Smooth muscle cell (in vitro differentiated cells): ENCODE results near the gene TCF7L2. TPM values are rescaled to one million over a fixed set of nuclear protein-coding genes. Genes with fewer than 3 reads are reported as not detected.

Experiments used
- DNase-seq: peaks from one replicate; lab custom pipeline; 2025; ENCODE audit not compliant: unreplicated experiment; lab: John Stamatoyannopoulos, UW
- H2AFZ ChIP-seq: fragments of 200-600 bp; sonication (generic); 2 replicates; pipeline ENCODE4 v1.6.0; 2016; ENCODE audit warnings: antibody characterized with exemption, low read depth, mild to moderate bottlenecking
- H3F3A ChIP-seq: fragments of 200-600 bp; sonication (generic); 2 replicates; pipeline ENCODE4 v1.6.0; 2017; ENCODE audit warnings: antibody characterized with exemption, low read depth
- H3K27ac ChIP-seq: fragments of 200-600 bp; sonication (generic); 2 replicates; pipeline ENCODE4 v1.5.1; 2016; ENCODE audit warnings: low read depth, mild to moderate bottlenecking
- H3K27me3 ChIP-seq: fragments of 200-600 bp; sonication (generic); 2 replicates; pipeline ENCODE4 v1.6.1; 2016; ENCODE audit warnings: low read depth, mild to moderate bottlenecking
- H3K36me3 ChIP-seq: fragments of 200-600 bp; sonication (generic); 2 replicates; pipeline ENCODE4 v1.5.1; 2016; ENCODE audit warnings: low read depth
- H3K4me1 ChIP-seq: fragments of 200-600 bp; sonication (generic); 2 replicates; pipeline ENCODE4 v1.5.1; 2016; ENCODE audit warnings: low read depth
- H3K4me2 ChIP-seq: fragments of 200-600 bp; sonication (generic); 2 replicates; pipeline ENCODE4 v1.6.0; 2016; ENCODE audit warnings: mild to moderate bottlenecking
- H3K4me3 ChIP-seq: fragments of 200-600 bp; sonication (generic); 2 replicates; pipeline ENCODE4 v1.5.1; 2016; ENCODE audit warnings: mild to moderate bottlenecking
- H3K79me2 ChIP-seq: fragments of 200-600 bp; sonication (generic); 2 replicates; pipeline ENCODE4 v1.6.0; 2016; ENCODE audit warnings: low read depth, mild to moderate bottlenecking
- H3K9ac ChIP-seq: fragments of 200-600 bp; sonication (generic); 2 replicates; pipeline ENCODE4 v1.6.0; 2016; ENCODE audit warnings: low read depth
- H3K9me3 ChIP-seq: fragments of 200-600 bp; sonication (generic); replicated peaks from 2 replicates; pipeline ENCODE4 v1.5.1; 2016; ENCODE audit warnings: low read depth
- H4K20me1 ChIP-seq: fragments of 200-600 bp; sonication (generic); 2 replicates; pipeline ENCODE4 v1.6.0; 2016; ENCODE audit warnings: low read depth
- CTCF ChIP-seq: fragments of 200-600 bp; sonication (generic); IDR thresholded peaks from 2 replicates; pipeline ENCODE4 v1.5.1; 2017; ENCODE audit warnings: borderline replicate concordance, mild to moderate bottlenecking, antibody characterized with exemption; ENCODE audit not compliant: insufficient read depth, poor library complexity, severe bottlenecking
- WGBS: methylation state at CpG from one replicate; pipeline ENCODE4 v1.1.7; 2016; ENCODE audit warnings: low lambda C conversion rate; 5-methylcytosine and 5-hydroxymethylcytosine counted together
- polyA plus RNA-seq: library from polyadenylated mRNA; unstranded; fragments of >200 nt; fragmentation: Nextera tagmentation; extraction: Ambion mirVana; gene quantifications from 2 replicates; pipeline ENCODE4 v1.2.1, GENCODE V29; 2016
- total RNA-seq: library from RNA; depleted of rRNA; stranded (reverse); fragments of >200 nt; gene quantifications from 2 replicates; pipeline ENCODE4 v1.2.3, GENCODE V29; 2014

The TCF7L2 gene
- total and polyA plus RNA-seq, 2 experiments from 2014 or later: 14.6 to 17.7 TPM

DNA sequence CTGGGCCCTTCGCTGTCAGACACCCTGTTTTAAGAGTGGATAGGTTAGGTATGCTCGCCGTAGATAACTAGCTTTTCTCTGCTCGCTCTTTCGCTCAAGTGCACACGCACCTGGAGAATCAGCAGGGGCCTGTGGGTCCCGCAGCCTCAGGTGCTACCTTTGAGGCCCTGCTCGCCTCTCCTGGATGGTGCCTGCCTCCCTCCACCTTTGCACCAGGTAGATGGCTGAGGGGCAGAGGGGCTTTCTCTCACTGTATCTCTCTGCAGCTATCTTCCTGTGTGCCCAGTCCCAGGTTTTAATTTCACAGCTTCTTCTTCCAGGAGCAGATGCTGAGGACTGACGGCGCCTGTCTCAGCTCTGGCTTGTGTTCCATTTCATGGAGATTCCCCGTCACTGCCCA is 227.9 kb downstream of the TCF7L2 start:
- TF ChIP-seq CTCF: no peak
- no peak overlapping the region for H3K9ac ChIP-seq
- no peaks in the 10 kb centered on the region for H3K36me3 ChIP-seq
- H3K79me2 ChIP-seq: no peaks in the 10 kb centered on the region
- no peaks in the 10 kb centered on the region for H3F3A ChIP-seq
- no peak for DNase-seq
- no peaks in the 10 kb centered on the region for H3K9me3 ChIP-seq
- no peaks in the 10 kb centered on the region for H3K27me3 ChIP-seq
- no peak overlapping the region for H3K27ac ChIP-seq
- H4K20me1 ChIP-seq: no peaks in the 10 kb centered on the region
- H3K4me3 ChIP-seq: no peak overlapping the region
- H2AFZ ChIP-seq: no peak overlapping the region
- H3K4me2 ChIP-seq: no peak overlapping the region
- WGBS: 90% methylated on average over 11 of the region's 11 CpGs
- H3K4me1 ChIP-seq: peaks cover 8% of the 10 kb centered on the region

DNA sequence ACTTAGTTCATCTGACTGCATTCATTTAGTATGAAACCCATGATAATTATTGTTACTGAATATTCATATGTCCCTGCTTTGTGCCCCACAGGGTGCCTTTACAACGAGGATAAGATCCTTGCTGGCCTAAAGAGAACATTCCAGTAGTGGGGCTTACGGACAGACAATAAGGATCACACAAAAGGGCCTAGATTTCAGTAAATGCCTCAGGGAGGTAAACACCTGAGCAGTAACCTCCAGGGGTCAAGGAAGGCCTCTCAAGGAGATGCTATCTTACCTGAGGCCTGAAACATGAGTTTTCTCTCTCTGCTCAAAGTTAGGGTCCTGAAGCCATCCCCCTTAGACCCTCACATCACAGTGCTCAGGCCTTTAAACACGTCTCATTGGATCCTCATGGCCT is 228.7 kb downstream of the TCF7L2 start:
- Histone ChIP-seq H3K27me3 (no peaks in the 10 kb centered on the region), H3K36me3 (no peaks in the 10 kb centered on the region), H3K9ac (no peak overlapping the region), H3K27ac (no peak overlapping the region), H2AFZ (no peak overlapping the region), H3K4me3 (no peak overlapping the region), H3K4me1 (peaks cover 8% of the 10 kb centered on the region), H3K79me2 (no peaks in the 10 kb centered on the region), H3K9me3 (no peaks in the 10 kb centered on the region), H4K20me1 (no peaks in the 10 kb centered on the region), H3F3A (no peaks in the 10 kb centered on the region), H3K4me2 (no peak overlapping the region)
- WGBS: 84% methylated on average over 3 of the region's 3 CpGs
- TF ChIP-seq CTCF: no peak
- no peak for DNase-seq

- peaks cover 8% of the 10 kb centered on the region for H3K4me1 ChIP-seq
- H3K27me3 ChIP-seq: no peaks in the 10 kb centered on the region
- no peak overlapping the region for H3K27ac ChIP-seq
- no peak overlapping the region for H3K4me2 ChIP-seq
- 70% methylated on average over 6 of the region's 6 CpGs for WGBS
- H3K4me3 ChIP-seq: no peak overlapping the region
- no peaks in the 10 kb centered on the region for H3K79me2 ChIP-seq
- H4K20me1 ChIP-seq: no peaks in the 10 kb centered on the region
- no peaks in the 10 kb centered on the region for H3K9me3 ChIP-seq
- H3K9ac ChIP-seq: no peak overlapping the region
- no peak for TF ChIP-seq CTCF
- H3K36me3 ChIP-seq: no peaks in the 10 kb centered on the region
- DNase-seq: no peak
- no peak overlapping the region for H2AFZ ChIP-seq
- H3F3A ChIP-seq: no peaks in the 10 kb centered on the region
Observed at GRCh38 chr10:113179265-113179664, 229.2 kb downstream of the TCF7L2 start.

- Histone ChIP-seq H3K4me2 (no peak overlapping the region), H3K27me3 (no peaks in the 10 kb centered on the region), H3K9me3 (no peaks in the 10 kb centered on the region), H3K9ac (no peak overlapping the region), H3K36me3 (no peaks in the 10 kb centered on the region), H3F3A (no peaks in the 10 kb centered on the region), H3K4me1 (peaks cover 8% of the 10 kb centered on the region), H3K4me3 (no peak overlapping the region), H3K27ac (no peak overlapping the region), H2AFZ (no peak overlapping the region), H4K20me1 (no peaks in the 10 kb centered on the region), H3K79me2 (no peaks in the 10 kb centered on the region)
- 100% methylated on average over 3 of the region's 3 CpGs for WGBS
- no peak for TF ChIP-seq CTCF
- DNase-seq: no peak
Observed at GRCh38 chr10:113179966-113180365, 229.9 kb downstream of the TCF7L2 start.
